HEK293T (cell line): ENCODE data around the gene HSPG2.

ENCODE experiments used
- CTCF ChIA-PET: fragments of 350-600 bp; formaldehyde crosslinking; extraction: SDS; loops from one replicate; lab custom pipeline; 2021; ENCODE audit warnings: antibody characterized with exemption, inconsistent platforms; lab: Yijun Ruan, JAX
- POLR2A ChIA-PET: fragments of 350-600 bp; formaldehyde crosslinking; extraction: SDS; loops from one replicate; lab custom pipeline; 2020; ENCODE audit warnings: antibody characterized with exemption, inconsistent platforms; lab: Yijun Ruan, JAX
- DNase-seq: peaks from one replicate; pipeline ENCODE4 v3.0.0; 2012; ENCODE audit warnings: mixed read lengths; ENCODE audit errors: extremely low spot score
- ARNT ChIP-seq: fragments of 450-650 bp; IDR thresholded peaks from 2 replicates; pipeline ENCODE4 v1.6.1; 2017; ENCODE audit warnings: mild to moderate bottlenecking
- BHLHE40 ChIP-seq: fragments of 450-650 bp; IDR thresholded peaks from 2 replicates; pipeline ENCODE4 v1.6.1; 2016; ENCODE audit warnings: mild to moderate bottlenecking, moderate library complexity, borderline replicate concordance
- CTBP1 ChIP-seq: fragments of 450-650 bp; IDR thresholded peaks from 2 replicates; pipeline ENCODE4 v1.6.1; 2016; ENCODE audit warnings: borderline replicate concordance
- ELF4 ChIP-seq: fragments of 450-650 bp; IDR thresholded peaks from 2 replicates; pipeline ENCODE4 v1.6.1; 2017; ENCODE audit warnings: antibody characterized with exemption
- FOXA1 ChIP-seq: fragments of 450-650 bp; IDR thresholded peaks from 2 replicates; pipeline ENCODE4 v1.6.1; 2016; ENCODE audit warnings: mild to moderate bottlenecking
- FOXK2 ChIP-seq: fragments of 450-650 bp; IDR thresholded peaks from 2 replicates; pipeline ENCODE4 v1.6.1; 2016; ENCODE audit warnings: mild to moderate bottlenecking
- FOXM1 ChIP-seq: fragments of 450-650 bp; IDR thresholded peaks from 2 replicates; pipeline ENCODE4 v1.6.1; 2017; ENCODE audit warnings: mild to moderate bottlenecking, borderline replicate concordance
- HDGF ChIP-seq: fragments of 450-650 bp; IDR thresholded peaks from 2 replicates; pipeline ENCODE4 v1.6.1; 2017; ENCODE audit warnings: antibody characterized with exemption, borderline replicate concordance
- L3MBTL2 ChIP-seq: fragments of 450-650 bp; conservative IDR thresholded peaks from 2 replicates; pipeline ENCODE4 v1.6.1; 2016; ENCODE audit warnings: mild to moderate bottlenecking
- LEF1 ChIP-seq: fragments of 450-650 bp; IDR thresholded peaks from 2 replicates; pipeline ENCODE4 v1.6.1; 2017; ENCODE audit warnings: mild to moderate bottlenecking, borderline replicate concordance
- NFRKB ChIP-seq: fragments of 450-650 bp; IDR thresholded peaks from 2 replicates; pipeline ENCODE4 v1.6.1; 2016; ENCODE audit warnings: mild to moderate bottlenecking, moderate library complexity
- SP1 ChIP-seq: fragments of 450-650 bp; IDR thresholded peaks from 2 replicates; pipeline ENCODE4 v1.6.1; 2017
- SUZ12 ChIP-seq: fragments of 450-650 bp; IDR thresholded peaks from 2 replicates; pipeline ENCODE4 v1.6.1; 2016; ENCODE audit warnings: mild to moderate bottlenecking
- TARDBP ChIP-seq: fragments of 450-650 bp; IDR thresholded peaks from 2 replicates; pipeline ENCODE4 v1.6.1; 2016
- ZNF384 ChIP-seq: fragments of 450-650 bp; IDR thresholded peaks from 2 replicates; pipeline ENCODE4 v1.6.1; 2016
- TF ChIP-seq, protein P1 (sequence below): fragments of 450-650 bp; IDR thresholded peaks from 2 replicates; pipeline ENCODE4 v1.6.1; 2016

The HSPG2 gene

DNA sequence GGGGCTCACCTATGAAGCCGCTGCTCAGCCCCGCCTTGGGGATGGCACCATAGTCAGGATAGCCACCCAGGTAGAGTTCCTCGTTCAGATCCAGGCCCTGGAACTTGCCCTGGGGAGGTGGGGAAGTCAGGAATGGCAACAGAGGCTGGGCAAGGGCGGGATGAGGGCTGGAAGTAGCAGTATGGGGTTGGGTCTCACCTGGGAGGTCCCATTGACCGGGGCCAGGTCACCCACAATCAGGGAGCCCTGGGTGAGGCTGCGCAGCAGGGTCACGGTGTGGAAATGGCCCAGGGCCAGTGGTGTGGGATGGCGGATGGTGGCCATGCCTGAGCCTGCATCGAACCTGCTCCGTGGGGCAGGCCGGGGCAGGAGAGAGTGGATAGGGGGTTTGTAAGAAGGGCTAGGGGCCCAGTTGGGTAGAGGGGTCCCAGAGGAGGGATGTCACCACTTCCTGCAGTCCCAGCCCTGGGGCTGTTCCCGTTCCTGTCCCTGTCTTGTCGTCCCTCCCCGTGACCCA is 105.6 kb downstream of the HSPG2 start:
- ChIA-PET POLR2A (no interaction called here), CTCF (no interaction called here)
- TF ChIP-seq FOXK2 (no peak), FOXM1 (no peak), HDGF (no peak), LEF1 (no peak), TARDBP (no peak), ARNT (no peak), FOXA1 (no peak), SP1 (no peak), ZNF384 (no peak), CTBP1 (no peak), SUZ12 (no peak)
- TF ChIP-seq, protein P1, sequence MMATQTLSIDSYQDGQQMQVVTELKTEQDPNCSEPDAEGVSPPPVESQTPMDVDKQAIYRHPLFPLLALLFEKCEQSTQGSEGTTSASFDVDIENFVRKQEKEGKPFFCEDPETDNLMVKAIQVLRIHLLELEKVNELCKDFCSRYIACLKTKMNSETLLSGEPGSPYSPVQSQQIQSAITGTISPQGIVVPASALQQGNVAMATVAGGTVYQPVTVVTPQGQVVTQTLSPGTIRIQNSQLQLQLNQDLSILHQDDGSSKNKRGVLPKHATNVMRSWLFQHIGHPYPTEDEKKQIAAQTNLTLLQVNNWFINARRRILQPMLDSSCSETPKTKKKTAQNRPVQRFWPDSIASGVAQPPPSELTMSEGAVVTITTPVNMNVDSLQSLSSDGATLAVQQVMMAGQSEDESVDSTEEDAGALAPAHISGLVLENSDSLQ: no peak
- no peak for DNase-seq

DNA sequence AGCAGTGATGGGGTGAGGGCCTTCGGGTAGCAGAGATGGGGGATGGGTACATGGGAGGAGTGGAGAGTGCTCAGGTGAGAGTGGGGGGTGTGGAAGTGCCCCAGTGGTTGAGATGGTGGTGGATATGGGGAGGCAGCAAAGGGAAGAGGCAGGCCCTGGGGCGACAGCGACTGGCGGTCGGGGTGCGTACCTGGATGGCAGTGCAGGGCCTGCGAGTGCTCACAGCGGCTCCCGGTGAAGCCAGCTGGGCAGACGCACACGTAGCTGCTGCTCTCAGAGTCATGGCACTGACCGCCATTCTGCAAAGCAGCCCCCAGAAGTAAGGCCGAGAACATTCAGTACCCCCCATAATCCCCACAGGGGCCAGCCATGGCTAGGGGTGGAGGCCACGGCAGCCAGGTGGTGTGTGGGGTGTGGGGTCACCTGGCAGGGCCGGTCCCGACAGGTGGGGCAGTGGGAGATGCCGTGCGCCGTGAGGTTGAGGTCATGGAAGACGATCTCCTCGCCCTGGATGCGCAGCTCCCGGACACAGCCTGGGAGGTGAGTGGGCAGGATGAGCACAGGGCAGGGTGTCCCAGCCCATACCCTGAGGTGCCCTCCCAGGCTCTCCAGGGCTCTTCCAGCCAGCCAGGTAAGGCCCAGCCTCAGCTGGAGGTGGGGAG is 106.2 kb downstream of the HSPG2 start:
- no peak for DNase-seq

DNA sequence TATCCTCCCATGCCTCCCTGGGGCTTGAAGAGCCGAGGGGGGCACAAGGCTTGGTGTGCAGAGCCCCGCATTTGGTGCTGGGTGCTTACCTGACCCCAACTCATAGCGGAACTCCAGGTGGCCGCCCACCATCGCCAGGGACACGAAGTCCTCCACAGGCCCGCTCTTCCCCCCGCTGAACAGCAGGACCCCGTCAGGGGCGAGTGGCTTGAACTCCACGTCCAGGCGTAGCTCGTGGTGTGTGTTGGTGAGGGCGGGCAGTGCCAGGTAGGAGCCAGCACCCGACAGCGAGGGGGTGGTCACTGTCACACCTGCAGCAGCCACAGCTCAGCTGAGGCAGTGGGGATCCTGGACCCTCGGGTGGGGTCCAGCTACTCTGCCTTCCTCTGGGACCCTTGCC is 107.8 kb downstream of the HSPG2 start:
- DNase-seq: no peak
- ChIA-PET POLR2A (no interaction called here), CTCF (no interaction called here)
- TF ChIP-seq ELF4 (no peak), FOXK2 (no peak), NFRKB (no peak), SP1 (no peak), FOXM1 (no peak), ZNF384 (no peak)
- TF ChIP-seq, protein P1: no peak

More for the DNA sequence above, 106.2 kb downstream of the HSPG2 start:
- no peak for TF ChIP-seq ARNT
- no peak for TF ChIP-seq BHLHE40
- no peak for TF ChIP-seq TARDBP
- no peak for TF ChIP-seq NFRKB
- no peak for TF ChIP-seq FOXK2
- TF ChIP-seq SUZ12: no peak
- TF ChIP-seq CTBP1: no peak
- no peak for TF ChIP-seq HDGF
- no peak for TF ChIP-seq L3MBTL2
- TF ChIP-seq LEF1: no peak
- TF ChIP-seq, protein P1: no peak
- ChIA-PET CTCF (no interaction called here), POLR2A (no interaction called here)

DNA sequence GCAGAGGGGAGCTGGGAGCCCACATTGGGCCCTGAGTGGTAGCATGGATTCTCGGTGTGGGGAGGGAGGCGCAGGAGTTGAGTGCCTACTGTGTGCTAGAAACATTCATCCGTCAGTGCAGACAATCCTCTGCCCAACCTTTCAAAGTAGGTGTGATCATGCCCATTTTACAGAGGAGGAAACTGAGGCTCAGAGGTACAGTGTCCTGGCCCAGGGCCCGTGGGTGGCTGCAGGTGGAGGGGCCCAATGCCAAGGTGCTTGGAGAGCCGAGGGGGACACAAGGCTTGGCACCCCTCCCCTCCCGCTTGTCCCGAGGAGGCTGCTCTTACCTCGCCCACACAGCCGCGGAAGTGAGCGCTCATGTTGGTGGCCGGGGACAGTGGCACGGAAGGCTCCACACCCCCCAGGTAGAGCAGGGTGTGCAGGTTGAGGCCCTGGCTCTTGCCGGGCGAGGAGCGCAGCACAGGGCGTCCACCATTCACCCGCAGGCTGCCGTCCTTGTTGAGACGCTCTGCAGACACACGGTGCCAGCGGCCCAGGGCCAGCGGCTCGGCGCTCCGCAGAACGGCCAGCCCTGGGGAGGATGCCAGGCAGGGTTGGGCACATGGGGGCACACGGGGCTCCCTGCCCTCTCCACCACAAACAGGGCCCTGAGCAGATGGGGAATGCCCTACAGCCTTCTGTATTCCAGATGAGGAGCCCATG is 108.5 kb downstream of the HSPG2 start:
- POLR2A ChIA-PET: no interaction called here
- TF ChIP-seq SUZ12: no peak
- TF ChIP-seq LEF1: no peak
- no peak for TF ChIP-seq FOXA1
- no peak for TF ChIP-seq ELF4
- TF ChIP-seq CTBP1: no peak
- no peak for DNase-seq
- CTCF ChIA-PET: no interaction called here

DNA sequence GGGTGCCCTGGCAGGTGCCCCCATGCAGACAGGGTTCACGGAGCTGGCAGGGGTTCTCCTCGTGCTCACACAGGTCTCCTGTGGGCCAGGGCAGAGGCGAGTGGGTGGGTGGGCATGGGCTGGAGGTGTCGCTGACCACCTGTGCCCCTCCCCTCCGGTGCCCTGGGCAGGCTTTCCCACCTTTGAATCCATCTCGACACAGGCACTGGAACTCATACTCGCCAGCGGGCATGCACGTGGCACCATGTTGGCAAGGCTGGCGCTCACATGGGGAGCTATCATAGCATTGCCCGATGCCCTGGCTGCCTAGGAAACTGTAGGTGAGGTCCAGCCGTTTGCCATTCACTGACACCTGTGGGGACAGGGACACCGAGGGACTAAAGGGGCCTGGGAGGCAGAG is 109.0 kb downstream of the HSPG2 start:
- ChIA-PET CTCF (no interaction called here), POLR2A (no interaction called here)
- TF ChIP-seq BHLHE40: no peak
- TF ChIP-seq NFRKB: no peak
- no peak for TF ChIP-seq ELF4
- TF ChIP-seq, protein P1: no peak
- TF ChIP-seq CTBP1: no peak
- no peak for TF ChIP-seq HDGF
- TF ChIP-seq TARDBP: no peak
- no peak for TF ChIP-seq L3MBTL2
- TF ChIP-seq SUZ12: no peak
- no peak for TF ChIP-seq ZNF384
- TF ChIP-seq FOXK2: no peak
- no peak for TF ChIP-seq FOXM1
- TF ChIP-seq FOXA1: no peak
- no peak for TF ChIP-seq ARNT
- TF ChIP-seq SP1: no peak
- DNase-seq: no peak
